Measurements from ENCODE around the gene NATD1. TPM values are rescaled to one million over a fixed set of nuclear protein-coding genes. Genes with fewer than 3 reads are reported as not detected.

Gene NATD1
- polyA plus RNA-seq, 1 donor = 26.4 TPM

GRCh38 chr17:21289902-21290571 is 36.8 kb upstream of the NATD1 start:
- DNase-seq = no peak

- no peak for DNase-seq
These were observed 36.1 kb upstream of the NATD1 start for GRCh38 chr17:21289175-21289901.

GRCh38 chr17:21288571-21289017 is 35.4 kb upstream of the NATD1 start:
- no peak for DNase-seq

- peak; percentile 74 for DNase-seq
These were observed 34.7 kb upstream of the NATD1 start for GRCh38 chr17:21287703-21288449.

GRCh38 chr17:21286909-21287702 is 33.9 kb upstream of the NATD1 start:
- no peak for DNase-seq

- peak; percentile 66 for DNase-seq
These were observed 33.0 kb upstream of the NATD1 start for GRCh38 chr17:21286066-21286770.

GRCh38 chr17:21285164-21286065 is 32.2 kb upstream of the NATD1 start:
- no peak for DNase-seq

GRCh38 chr17:21284319-21285163 is 31.3 kb upstream of the NATD1 start, which contains the start of gene MAP2K3:
Gene MAP2K3 (plus strand): TSS chr17:21284711. CDS start chr17:21284921, 210 bp downstream.
- DNase-seq = peak; percentile 98

GRCh38 chr17:21283482-21284318 is 30.5 kb upstream of the NATD1 start:
- DNase-seq = no peak

GRCh38 chr17:21282850-21283249 is 29.6 kb upstream of the NATD1 start:
- no peak for DNase-seq

GRCh38 chr17:21282231-21282630 is 29.0 kb upstream of the NATD1 start:
- DNase-seq = no peak

- DNase-seq = peak; percentile 77
These were observed 26.9 kb upstream of the NATD1 start for GRCh38 chr17:21280081-21280518.

GRCh38 chr17:21279582-21279981 is 26.4 kb upstream of the NATD1 start:
- DNase-seq = no peak

- no peak for DNase-seq
These were observed 26.0 kb upstream of the NATD1 start for GRCh38 chr17:21279198-21279535.

GRCh38 chr17:21278450-21279197 is 25.4 kb upstream of the NATD1 start:
- DNase-seq = no peak

- DNase-seq = no peak
These were observed 24.1 kb upstream of the NATD1 start for GRCh38 chr17:21277332-21277731.

- no peak for DNase-seq
These were observed 23.0 kb upstream of the NATD1 start for GRCh38 chr17:21276264-21276588.

Data from hindlimb muscle (tissue), 1 donor.